GM12878 (cell line): ENCODE data around the gene MTFP1. TPM values are rescaled to one million over a fixed set of nuclear protein-coding genes. Genes with fewer than 3 reads are reported as not detected.

Experiments used
- CBFB ChIP-seq: IDR thresholded peaks from 2 replicates; pipeline ENCODE4 v1.6.1; 2016; ENCODE audit warnings: antibody characterized with exemption, low read depth
- IRF5 ChIP-seq: fragments of 450-650 bp; IDR thresholded peaks from 2 replicates; pipeline ENCODE4 v1.6.1; 2017; ENCODE audit warnings: borderline replicate concordance
- JUND ChIP-seq: IDR thresholded peaks from 2 replicates; pipeline ENCODE4 v1.6.1; 2012; ENCODE audit warnings: low read depth, mild to moderate bottlenecking, low read length, improper control_type of control experiment, moderate library complexity
- MAX ChIP-seq: IDR thresholded peaks from 2 replicates; pipeline ENCODE4 v1.6.1; 2012; ENCODE audit warnings: low read depth, low read length, improper control_type of control experiment
- NFYA ChIP-seq: IDR thresholded peaks from 2 replicates; pipeline ENCODE4 v1.6.1; 2011; ENCODE audit warnings: low read depth, mild to moderate bottlenecking, low read length, improper control_type of control experiment, borderline replicate concordance
- PBX3 ChIP-seq: IDR thresholded peaks from 2 replicates; pipeline ENCODE4 v1.6.1; 2011; ENCODE audit warnings: mild to moderate bottlenecking, low read depth, low read length, moderate library complexity; ENCODE audit not compliant: insufficient replicate concordance
- POLR2AphosphoS5 ChIP-seq: IDR thresholded peaks from 2 replicates; pipeline ENCODE4 v1.6.1; 2011; ENCODE audit warnings: mild to moderate bottlenecking, low read length, inconsistent platforms
- RAD51 ChIP-seq: fragments of 450-650 bp; IDR thresholded peaks from 2 replicates; pipeline ENCODE4 v1.6.1; 2016; ENCODE audit warnings: moderate library complexity, mild to moderate bottlenecking, inconsistent platforms
- SPI1 ChIP-seq: IDR thresholded peaks from 2 replicates; pipeline ENCODE4 v1.6.1; 2011; ENCODE audit warnings: low read depth, mild to moderate bottlenecking, low read length, moderate library complexity, borderline replicate concordance; ENCODE audit not compliant: insufficient read depth
- USF2 ChIP-seq: IDR thresholded peaks from 2 replicates; pipeline ENCODE4 v1.6.1; 2011; ENCODE audit warnings: low read depth, low read length, improper control_type of control experiment, borderline replicate concordance
- ZBTB33 ChIP-seq: fragments of 450-650 bp; IDR thresholded peaks from 2 replicates; pipeline ENCODE4 v1.6.1; 2017; ENCODE audit warnings: mild to moderate bottlenecking
- ZBTB4 ChIP-seq: fragments of 450-650 bp; formaldehyde crosslinking; IDR thresholded peaks from 2 replicates; pipeline ENCODE4 v1.4.0; 2022; ENCODE audit warnings: mild to moderate bottlenecking, moderate library complexity
- ZNF592 ChIP-seq: fragments of 450-650 bp; IDR thresholded peaks from 2 replicates; pipeline ENCODE4 v1.6.1; 2017; ENCODE audit warnings: mild to moderate bottlenecking, moderate library complexity
- ZNF622 ChIP-seq: fragments of 450-650 bp; IDR thresholded peaks from 2 replicates; pipeline ENCODE4 v1.6.1; 2017; ENCODE audit warnings: mild to moderate bottlenecking, inconsistent platforms
- polyA plus RNA-seq, 11 experiments: library from polyadenylated mRNA; depleted of rRNA in 4 of 11; unstranded in 6 of 11; stranded (reverse) in 5 of 11; fragments of >200 nt; fragmentation: Nextera tagmentation in 4 of 11; fragmentation: Illumina TruSeq in 1 of 11; extraction: Ambion mirVana in 4 of 11; extraction: Trizol in 1 of 11; gene quantifications; 1 replicate in 1 of 11; 2 replicates in 10 of 11; pipeline versions ENCODE4 v1.2.1 to v1.2.3, GENCODE V29; 2011 to 2016; ENCODE audit warnings: inconsistent platforms in 2 of 11, missing spikeins in 2 of 11, low read depth in 1 of 11
- total RNA-seq, 4 experiments: library from RNA; depleted of rRNA in 3 of 4; stranded (reverse); fragments of >200 nt in 3 of 4; fragmentation: Illumina TruSeq in 1 of 4; extraction: Trizol in 1 of 4; gene quantifications; 2 replicates each; pipeline versions ENCODE4 v1.2.1 to v1.2.3, GENCODE V29; 2013 to 2021

Gene MTFP1
- total and polyA plus RNA-seq, 10 of the 15 experiments (the other 5 are each of a cell fraction or from before 2014, with no cell fraction given), result 20.5 to 133 (median 59.8) TPM

- TF ChIP-seq ZBTB4 (no peak), NFYA (no peak), CBFB (peak; percentile 35; the same call in 1 of the 2 replicates), JUND (0 out of 2 replicates have a peak, but pooled peaks have one; percentile 45), IRF5 (no peak), RAD51 (peak; percentile 98), ZNF592 (no peak), POLR2AphosphoS5 (peak; percentile 77), MAX (peak; percentile 80; the same call in 1 of the 2 replicates), ZBTB33 (no peak), ZNF622 (no peak), SPI1 (no peak), USF2 (peak; percentile 84), PBX3 (no peak)
Observed at GRCh38 chr22:30423959-30424533, 1.5 kb upstream of the MTFP1 start (continued).
